ENCODE results near the gene PIP4K2A.
"Not testable (repeated sequence)": the region's sequence is repeated elsewhere in the genome, so short reads cannot be mapped to it uniquely, and the experiment has no call there.

The PIP4K2A gene

GRCh38 chr10:22714479-22715289 is at the start of gene PIP4K2A:
TSS of gene PIP4K2A (minus strand) at chr10:22714578. CDS start at chr10:22714326, 252 bp downstream.
- DNase-seq (ENCODE audit: low spot score) = peak; percentile 70

GRCh38 chr10:22761569-22762220 is 47.3 kb upstream of the PIP4K2A start:
- no peak for DNase-seq (ENCODE audit: low spot score)

GRCh38 chr10:22760025-22760424 is 45.6 kb upstream of the PIP4K2A start:
- DNase-seq (ENCODE audit: low spot score) = no peak

GRCh38 chr10:22758867-22759266 is 44.5 kb upstream of the PIP4K2A start:
- no peak for DNase-seq (ENCODE audit: low spot score)

- DNase-seq (ENCODE audit: low spot score) = no peak
Observed at GRCh38 chr10:22754296-22754695, 39.9 kb upstream of the PIP4K2A start.

GRCh38 chr10:22753786-22754185 is 39.4 kb upstream of the PIP4K2A start:
- no peak for DNase-seq (ENCODE audit: low spot score)

GRCh38 chr10:22752272-22752889 is 38.0 kb upstream of the PIP4K2A start:
- DNase-seq (ENCODE audit: low spot score) = no peak

DNA sequence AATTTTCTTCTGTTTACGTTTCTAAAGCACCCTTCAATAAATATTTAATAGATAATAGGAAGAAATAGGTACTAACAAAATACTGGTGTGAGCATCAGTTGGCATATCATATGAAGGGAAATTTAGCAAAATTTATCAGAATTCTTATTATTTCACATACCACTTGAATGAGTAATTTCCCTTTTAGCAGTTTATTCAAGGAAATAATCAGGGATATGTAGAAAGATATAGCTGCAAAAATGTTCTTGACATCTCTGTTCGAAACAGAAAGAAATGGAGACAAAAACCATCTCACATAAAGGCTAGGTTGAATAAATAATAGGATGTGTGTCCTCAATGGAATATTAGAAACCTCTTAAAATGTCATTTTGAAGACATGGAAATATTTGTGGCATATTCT is 35.8 kb upstream of the PIP4K2A start:
- no peak for DNase-seq (ENCODE audit: low spot score)

- not testable (repeated sequence) for DNase-seq (ENCODE audit: low spot score)
Observed at GRCh38 chr10:22744858-22745257, 30.5 kb upstream of the PIP4K2A start.

- no peak for DNase-seq (ENCODE audit: low spot score)
Observed at GRCh38 chr10:22742678-22743077, 28.3 kb upstream of the PIP4K2A start.

GRCh38 chr10:22741631-22742030 is 27.3 kb upstream of the PIP4K2A start:
- not testable (repeated sequence) for DNase-seq (ENCODE audit: low spot score)

GRCh38 chr10:22740180-22740579 is 25.8 kb upstream of the PIP4K2A start:
- no peak for DNase-seq (ENCODE audit: low spot score)

DNA sequence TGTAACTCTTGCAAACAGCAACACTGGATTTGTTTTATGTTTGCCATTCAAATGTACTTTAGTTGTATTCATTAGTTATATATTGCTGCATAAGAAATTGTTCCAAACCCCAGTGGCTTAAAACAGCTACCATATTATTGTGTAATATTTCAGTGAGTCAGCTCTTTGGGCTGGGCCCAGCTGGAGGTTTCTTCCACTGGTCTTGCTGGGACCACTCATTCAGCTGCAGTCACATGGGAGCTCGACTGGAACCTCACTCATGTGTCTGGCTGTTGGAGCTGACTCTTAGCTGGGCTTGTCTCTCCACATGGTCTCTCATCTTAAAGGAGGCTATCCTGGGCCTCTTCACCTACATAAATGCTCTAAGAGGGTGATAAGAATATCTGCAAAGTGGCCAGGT is 23.2 kb upstream of the PIP4K2A start:
- no peak for DNase-seq (ENCODE audit: low spot score)

DNA sequence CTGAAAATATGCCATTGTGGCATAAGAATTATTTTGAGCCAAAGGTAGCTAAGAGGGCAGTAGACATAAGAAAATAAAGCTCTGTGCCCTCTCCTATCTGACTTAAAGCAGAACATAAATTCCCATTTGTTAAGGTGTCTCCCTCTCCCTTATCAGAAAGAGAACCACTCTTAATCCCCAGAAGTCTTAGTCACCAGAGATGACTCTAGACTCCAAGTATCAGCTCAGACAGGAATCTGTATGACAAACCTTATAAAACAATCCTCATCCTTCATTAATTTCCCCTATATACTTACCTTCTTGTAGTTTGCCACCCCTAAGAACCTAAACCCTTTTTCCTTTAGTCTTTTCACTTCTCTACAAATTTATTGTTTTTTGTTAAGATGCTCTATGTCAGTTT is 21.8 kb upstream of the PIP4K2A start:
- DNase-seq (ENCODE audit: low spot score) = no peak

GRCh38 chr10:22733992-22734391 is 19.6 kb upstream of the PIP4K2A start:
- no peak for DNase-seq (ENCODE audit: low spot score)

DNA sequence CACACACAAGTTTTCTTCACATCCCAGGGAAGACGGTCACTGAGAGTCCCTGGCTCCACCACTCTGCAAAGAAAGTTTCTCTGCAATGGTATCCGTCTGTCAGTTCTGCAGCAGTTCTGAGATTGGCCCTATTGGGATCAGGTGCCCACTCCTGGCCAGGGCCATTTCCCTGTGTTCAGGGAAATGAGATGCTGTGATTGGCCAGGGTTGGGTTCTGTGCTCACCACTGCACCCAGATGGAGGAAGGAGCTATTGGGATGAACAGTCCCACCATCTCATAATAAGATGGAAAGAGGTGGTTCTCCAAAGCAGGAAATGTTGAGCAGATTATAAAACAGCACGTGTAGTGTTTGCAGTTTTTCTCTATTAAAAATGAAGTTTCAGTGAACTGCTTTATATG is 13.3 kb upstream of the PIP4K2A start:
- DNase-seq (ENCODE audit: low spot score) = no peak

DNA sequence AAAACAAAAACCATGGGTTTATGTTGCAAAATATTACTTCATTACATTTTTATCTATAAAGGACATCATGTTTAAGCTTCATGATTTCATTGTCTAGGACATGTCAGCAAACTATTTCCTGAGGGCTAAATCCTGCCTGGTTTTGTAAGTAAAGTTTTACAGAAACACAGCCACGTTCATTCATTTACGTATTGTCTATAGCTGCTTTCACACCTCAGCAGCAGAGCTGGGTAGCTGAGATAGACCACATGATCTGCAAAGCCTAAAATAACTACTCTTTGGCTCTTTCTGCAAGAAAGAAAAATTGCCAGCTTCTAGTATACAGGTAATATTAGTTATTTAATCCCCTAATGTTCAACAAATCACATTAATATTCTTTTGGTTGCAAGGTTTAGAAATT is 12.7 kb upstream of the PIP4K2A start:
- no peak for DNase-seq (ENCODE audit: low spot score)

DNA sequence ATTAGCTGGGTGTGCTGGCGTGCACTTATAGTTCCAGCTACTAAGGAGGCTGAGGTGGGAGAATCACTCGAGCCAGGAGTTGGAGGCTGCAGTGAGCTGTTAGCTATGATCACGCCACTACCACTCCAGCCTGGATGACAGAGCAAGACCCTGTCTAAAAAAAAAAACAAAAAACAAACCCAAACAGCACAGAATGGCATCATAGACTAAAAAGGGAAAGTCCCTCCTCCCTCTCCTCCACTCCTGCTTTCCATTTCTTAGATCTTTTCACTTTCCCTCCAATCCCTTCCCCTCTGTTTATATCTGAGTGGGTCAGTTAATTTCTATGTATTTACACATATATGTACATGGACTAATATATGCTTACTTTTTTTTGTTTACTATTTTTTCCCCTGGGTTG is 10.4 kb upstream of the PIP4K2A start:
- no peak for DNase-seq (ENCODE audit: low spot score)

DNA sequence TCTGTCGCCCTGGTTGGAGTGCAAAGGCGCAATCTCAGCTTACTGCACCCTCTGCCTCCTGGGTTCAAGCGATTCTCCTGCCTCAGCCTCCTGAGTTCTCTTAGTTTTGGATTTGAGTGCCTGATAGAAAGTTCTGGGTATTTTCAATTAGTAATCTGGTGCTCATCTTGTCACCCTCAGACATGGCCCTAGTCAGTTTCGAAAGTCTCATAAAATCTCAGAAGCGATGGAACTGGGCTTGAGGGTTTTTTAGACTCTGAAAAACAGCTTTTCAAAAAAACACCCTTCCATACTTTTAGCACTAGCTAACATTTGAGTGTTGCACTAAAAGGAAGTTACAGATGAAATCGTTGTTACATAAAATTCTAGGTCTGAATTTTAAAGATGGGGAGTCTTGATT is 9.4 kb upstream of the PIP4K2A start:
- DNase-seq (ENCODE audit: low spot score) = no peak

DNA sequence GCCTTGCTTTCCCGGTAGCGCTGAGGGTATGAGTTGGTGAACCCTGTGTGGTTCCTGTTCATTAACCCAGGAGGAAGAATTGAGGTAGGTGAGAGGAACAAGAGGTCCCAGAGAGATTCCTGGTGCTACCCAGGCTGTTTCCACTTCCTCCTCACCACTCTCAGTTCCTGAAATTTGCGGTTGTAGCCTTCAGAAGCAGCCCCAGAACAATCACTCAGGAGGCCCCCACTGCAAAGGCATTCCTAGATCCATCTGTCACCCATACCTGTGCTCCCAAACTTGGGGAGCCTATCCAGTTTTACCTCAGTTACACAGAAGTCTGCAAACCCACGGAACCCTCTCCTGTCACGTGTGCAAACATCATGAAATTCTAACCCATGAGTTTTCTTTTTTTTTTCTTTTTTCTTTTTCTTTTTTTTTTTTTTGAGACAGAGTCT is 9.0 kb upstream of the PIP4K2A start:
- DNase-seq (ENCODE audit: low spot score) = no peak

DNA sequence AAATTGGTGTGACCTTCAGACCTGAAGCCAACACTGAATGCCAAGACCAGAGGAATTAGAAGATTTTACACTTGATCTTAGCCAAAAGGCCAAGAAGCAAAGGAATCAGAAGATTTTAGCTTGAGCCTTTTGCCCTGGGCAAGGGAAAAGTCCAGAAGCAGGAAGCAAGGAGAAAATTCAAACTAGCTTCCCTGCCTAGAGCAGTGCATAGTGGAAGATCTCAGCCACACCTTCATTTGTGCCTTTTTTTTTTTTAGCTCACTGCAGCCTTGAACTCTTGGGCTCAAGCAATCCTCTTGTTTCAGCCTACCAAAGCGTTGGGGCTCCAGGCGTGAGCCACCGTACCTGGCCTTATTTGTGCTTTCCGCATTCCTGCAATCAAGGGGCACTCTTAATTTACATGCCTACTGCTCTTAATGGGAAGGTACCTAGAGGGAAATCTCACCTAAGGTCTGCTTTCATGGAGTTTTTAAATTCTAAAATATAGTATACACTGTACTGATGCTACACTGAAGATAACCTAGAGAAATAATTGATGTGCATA is 8.3 kb upstream of the PIP4K2A start:
- no peak for DNase-seq (ENCODE audit: low spot score)

DNA sequence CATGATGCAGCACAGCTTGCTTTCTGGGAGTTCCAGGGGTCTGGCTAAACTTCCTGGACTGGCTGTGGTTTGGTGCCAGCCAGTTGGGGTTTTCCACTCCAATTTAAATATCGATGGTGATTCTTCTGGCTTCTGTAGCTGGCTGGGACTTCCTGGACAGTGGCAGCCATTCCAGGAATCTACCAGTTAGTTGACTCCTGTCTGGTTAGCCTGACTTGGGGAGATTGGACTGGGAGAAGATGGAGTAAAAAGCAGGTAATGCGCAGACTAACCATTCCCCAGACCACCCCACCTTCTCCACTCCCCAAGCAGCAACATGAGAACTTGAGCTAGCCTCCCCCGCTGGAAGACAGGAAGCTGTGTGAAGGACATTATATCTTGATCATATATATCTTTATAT is 6.3 kb upstream of the PIP4K2A start:
- DNase-seq (ENCODE audit: low spot score) = no peak
